DMS153 treated with DMSO at 0.1 percent for 48 hours (cell line): ENCODE results near the gene AFAP1.

Experiments used
- DNase-seq: peaks from one replicate; lab custom pipeline; 2025; ENCODE audit not compliant: unreplicated experiment; lab: John Stamatoyannopoulos, UW

The AFAP1 gene

GRCh38 chr4:7843831-7844593 is 95.6 kb downstream of the AFAP1 start:
- no peak for DNase-seq

GRCh38 chr4:7842384-7843279 is 97.0 kb downstream of the AFAP1 start:
- no peak for DNase-seq

- no peak for DNase-seq
Observed at GRCh38 chr4:7841894-7842293, 97.8 kb downstream of the AFAP1 start.

- no peak for DNase-seq
Observed at GRCh38 chr4:7841071-7841470, 98.6 kb downstream of the AFAP1 start.

- DNase-seq, result no peak
Observed at GRCh38 chr4:7839856-7840255, 99.8 kb downstream of the AFAP1 start.

- no peak for DNase-seq
Observed at GRCh38 chr4:7838136-7838782, 101.4 kb downstream of the AFAP1 start.

GRCh38 chr4:7837597-7838135 is 102.0 kb downstream of the AFAP1 start:
- DNase-seq, result no peak

GRCh38 chr4:7831858-7832730 is 107.6 kb downstream of the AFAP1 start:
- DNase-seq, result no peak

- no peak for DNase-seq
Observed at GRCh38 chr4:7831330-7831729, 108.3 kb downstream of the AFAP1 start.

- DNase-seq, result no peak
Observed at GRCh38 chr4:7830747-7831146, 108.9 kb downstream of the AFAP1 start.

- DNase-seq, result no peak
Observed at GRCh38 chr4:7829652-7830580, 109.7 kb downstream of the AFAP1 start.

GRCh38 chr4:7828793-7829301 is 110.8 kb downstream of the AFAP1 start:
- no peak for DNase-seq

GRCh38 chr4:7828011-7828720 is 111.5 kb downstream of the AFAP1 start:
- DNase-seq, result no peak

- DNase-seq, result no peak
Observed at GRCh38 chr4:7827566-7827965, 112.1 kb downstream of the AFAP1 start.

- DNase-seq, result no peak
Observed at GRCh38 chr4:7826909-7827306, 112.8 kb downstream of the AFAP1 start.

- no peak for DNase-seq
Observed at GRCh38 chr4:7826176-7826908, 113.3 kb downstream of the AFAP1 start.

GRCh38 chr4:7824218-7824617 is 115.4 kb downstream of the AFAP1 start:
- no peak for DNase-seq

- DNase-seq, result no peak
Observed at GRCh38 chr4:7823416-7823824, 116.2 kb downstream of the AFAP1 start.
